ENCODE measurements around the gene RAB41.

RAB41 gene

DNA sequence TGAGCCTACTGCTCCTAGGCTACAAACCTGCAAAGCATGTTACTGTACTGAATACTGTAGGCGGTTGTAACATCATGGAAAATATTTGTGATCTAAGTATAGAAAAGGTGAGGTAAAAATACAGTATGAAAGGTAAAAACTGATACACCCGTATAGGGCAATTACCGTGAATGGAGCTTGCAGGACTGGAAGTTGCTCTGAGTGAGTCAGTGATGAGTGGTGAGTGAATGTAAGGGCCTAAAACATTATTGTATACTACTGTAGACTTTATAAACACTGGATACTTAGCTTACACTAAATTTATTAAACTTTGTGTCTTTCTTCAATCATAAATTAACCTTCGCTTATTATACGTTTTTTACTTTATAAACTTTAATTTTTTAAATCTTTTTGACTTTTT is 11.6 kb downstream of the RAB41 start:
- no peak for TF ChIP-seq CTCF (IDR thresholded peaks at IDR 0.05)

DNA sequence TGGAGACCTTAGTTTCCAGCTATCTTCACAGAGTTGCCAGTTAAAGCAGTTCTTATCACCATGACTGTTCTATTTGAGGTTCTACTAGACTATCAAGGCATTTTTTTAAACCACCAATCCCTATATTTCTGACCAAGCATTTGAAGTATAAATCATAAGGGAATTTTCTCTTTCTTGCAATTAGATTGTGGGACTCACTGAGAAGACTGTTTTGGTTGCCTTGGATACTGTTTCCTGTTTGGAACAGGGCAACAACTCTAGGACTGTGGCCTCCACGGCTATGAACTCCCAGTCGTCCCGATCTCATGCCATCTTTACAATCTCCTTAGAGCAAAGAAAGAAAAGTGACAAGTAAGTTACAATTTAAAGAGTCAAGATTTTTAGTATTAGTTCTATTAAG is 19.7 kb downstream of the RAB41 start:
- no peak for TF ChIP-seq CTCF (IDR thresholded peaks at IDR 0.05)

DNA sequence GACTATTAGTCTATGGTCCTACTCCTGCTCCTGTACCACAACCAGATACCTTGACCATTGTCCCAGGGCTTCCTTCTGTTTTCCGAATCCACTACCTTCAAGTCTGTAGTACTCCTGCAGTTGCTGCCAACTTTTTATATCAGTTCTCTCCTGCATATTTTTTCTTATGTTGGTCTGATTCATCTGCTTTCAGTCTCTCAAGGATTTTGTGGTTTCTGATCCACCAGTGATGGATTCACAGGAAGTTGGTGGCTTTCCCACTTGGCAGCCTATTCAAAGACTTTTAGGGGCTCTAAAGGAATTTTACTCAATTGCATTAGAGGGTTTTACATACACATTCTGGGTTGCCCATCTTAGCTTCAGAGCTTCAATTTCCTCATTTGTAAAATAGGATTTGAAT is 31.5 kb downstream of the RAB41 start:
- TF ChIP-seq CTCF (IDR thresholded peaks at IDR 0.05): no peak

GRCh38 chrX:70322784-70323183 is 40.8 kb downstream of the RAB41 start:
- TF ChIP-seq CTCF (IDR thresholded peaks at IDR 0.05): no peak

DNA sequence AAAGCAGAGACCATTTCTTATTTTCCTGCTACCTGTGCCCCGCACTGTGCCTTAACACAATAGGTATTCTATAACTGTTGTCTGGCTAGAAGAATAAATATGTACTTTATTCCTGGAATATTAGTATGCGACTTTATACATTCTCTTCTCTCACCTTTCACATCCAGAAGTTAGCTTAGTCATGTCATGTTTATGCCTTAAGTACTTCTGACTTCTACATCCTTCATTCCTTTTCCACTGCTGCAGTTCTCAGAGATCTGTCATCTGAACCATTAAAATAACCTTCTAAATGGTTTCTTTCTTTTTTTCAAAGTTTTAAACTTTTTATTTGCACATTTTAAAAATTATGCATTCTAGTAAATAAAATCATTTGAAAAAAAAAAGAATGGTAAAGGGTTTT is 42.4 kb downstream of the RAB41 start:
- no peak for TF ChIP-seq CTCF (IDR thresholded peaks at IDR 0.05)

DNA sequence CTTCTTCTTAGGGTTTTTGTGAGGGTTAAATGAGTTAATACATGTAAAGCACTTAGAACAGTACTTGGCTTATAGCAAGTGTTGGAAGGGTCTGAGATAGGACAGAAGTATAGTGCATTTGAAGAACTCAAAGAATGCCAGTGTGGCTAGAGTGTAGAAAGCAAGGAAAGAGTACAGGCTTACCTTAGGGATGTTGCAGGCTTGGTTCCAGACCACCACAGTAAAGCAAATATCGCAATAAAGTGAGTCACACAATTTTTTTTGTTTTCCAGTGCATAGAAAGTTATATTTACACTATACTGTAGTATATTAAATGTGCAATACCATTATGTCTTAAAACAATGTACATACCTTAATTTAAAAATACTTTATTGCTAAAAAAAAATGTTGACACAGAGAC is 49.2 kb downstream of the RAB41 start:
- no peak for TF ChIP-seq CTCF (IDR thresholded peaks at IDR 0.05)

DNA sequence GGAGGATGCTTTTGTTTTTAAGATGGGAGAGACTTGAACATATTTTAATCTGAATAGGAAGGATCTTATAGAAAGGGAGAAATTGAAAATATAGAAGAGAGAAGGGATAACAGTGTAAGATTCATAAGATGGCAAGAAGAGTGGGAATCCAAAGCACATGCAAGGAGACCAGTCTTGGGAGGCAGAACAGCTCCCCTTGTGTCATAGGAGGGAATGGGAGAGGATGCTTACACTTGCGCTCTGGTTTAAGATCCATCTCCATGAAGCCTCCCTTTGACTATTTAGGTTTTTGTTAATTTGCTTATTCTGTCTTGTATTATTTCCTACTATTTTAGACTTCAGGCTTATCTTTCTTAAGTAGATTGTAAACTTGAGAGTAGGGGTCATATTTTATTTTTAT is 50.6 kb downstream of the RAB41 start:
- TF ChIP-seq CTCF (IDR thresholded peaks at IDR 0.05): no peak
